NCI-H460 (cell line): ENCODE measurements around the gene NT5DC2. TPM values are rescaled to one million over a fixed set of nuclear protein-coding genes. Genes with fewer than 3 reads are reported as not detected.

Experiments
- DNase-seq: peaks from one replicate; pipeline ENCODE4 v3.0.0-alpha.2; 2016; ENCODE audit warnings: low read depth; ENCODE audit errors: extremely low read depth
- total RNA-seq: library from RNA; depleted of rRNA; stranded (reverse); fragments of >200 nt; shearing (Covaris generic); gene quantifications from 2 replicates; pipeline ENCODE4 v1.2.3, GENCODE V29; 2014

The NT5DC2 gene
- total RNA-seq, 1 experiment from 2014 or later: 25.0 TPM

- no peak for DNase-seq
Observed at GRCh38 chr3:52513281-52513680, 20.4 kb downstream of the NT5DC2 start.

GRCh38 chr3:52512727-52513126, 20.9 kb downstream of the NT5DC2 start:
- DNase-seq: no peak

DNA sequence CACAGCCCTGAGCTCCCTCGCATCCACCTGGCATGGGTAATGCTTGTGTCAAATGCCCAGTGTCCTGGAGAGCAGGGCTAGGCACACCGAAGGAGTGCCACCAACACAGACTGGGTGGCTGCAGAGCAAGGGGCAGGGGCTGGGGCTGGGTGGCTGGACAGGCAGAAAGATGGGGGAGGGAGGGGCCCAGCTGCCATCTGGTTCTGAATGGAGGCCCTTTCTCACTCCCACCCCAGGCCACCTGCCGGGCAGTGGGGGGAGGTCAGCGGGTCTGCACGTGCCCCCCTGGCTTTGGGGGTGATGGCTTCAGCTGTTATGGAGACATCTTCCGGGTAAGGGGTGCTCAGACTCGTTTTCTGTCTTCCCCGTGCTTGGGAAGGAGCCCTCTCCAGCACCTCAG, 21.6 kb downstream of the NT5DC2 start:
- DNase-seq: no peak

DNA sequence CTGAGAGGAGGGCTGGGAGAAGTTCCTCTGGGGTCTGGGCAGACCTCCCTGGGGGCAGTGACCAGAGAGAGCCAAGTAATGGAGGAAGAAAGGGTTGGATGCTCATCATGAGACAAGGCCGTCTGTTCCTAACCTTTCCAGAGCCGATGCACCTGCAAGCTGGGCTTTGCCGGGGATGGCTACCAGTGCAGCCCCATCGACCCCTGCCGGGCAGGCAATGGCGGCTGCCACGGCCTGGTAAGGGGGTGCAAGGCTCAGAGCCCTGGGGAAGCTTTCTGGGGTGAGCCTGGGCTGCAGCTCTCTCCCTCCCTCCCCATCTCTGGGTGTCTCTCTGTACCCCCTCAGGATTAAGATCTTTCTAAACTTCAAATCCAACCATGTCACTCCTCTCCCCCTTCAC, 22.1 kb downstream of the NT5DC2 start:
- DNase-seq: no peak

DNA sequence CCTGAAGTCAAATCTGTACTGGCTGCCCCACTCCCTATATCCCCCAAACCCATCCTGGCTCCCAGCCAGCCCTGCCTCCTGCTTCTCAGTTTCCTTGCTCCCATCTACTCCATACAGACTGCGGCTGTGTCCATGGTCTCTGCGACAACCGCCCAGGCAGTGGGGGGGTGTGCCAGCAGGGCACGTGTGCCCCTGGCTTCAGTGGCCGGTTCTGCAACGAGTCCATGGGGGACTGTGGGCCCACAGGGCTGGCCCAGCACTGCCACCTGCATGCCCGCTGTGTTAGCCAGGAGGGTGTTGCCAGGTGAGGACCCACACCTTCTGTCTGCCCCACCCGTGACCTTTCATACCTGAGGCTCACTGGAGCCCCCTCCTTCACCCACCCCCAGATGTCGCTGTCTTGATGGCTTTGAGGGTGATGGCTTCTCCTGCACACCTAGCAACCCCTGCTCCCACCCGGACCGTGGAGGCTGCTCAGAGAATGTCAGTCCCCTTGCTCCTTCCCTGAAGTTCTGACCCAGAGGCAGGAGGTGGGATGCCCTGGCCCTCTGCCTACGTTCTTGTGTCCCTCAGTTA, 23.8 kb downstream of the NT5DC2 start:
- DNase-seq: no peak

GRCh38 chr3:52507359-52507758, 26.3 kb downstream of the NT5DC2 start:
- no peak for DNase-seq

GRCh38 chr3:52506266-52506966, 27.2 kb downstream of the NT5DC2 start:
- DNase-seq: no peak

- DNase-seq: no peak
Observed at GRCh38 chr3:52504977-52505376, 28.7 kb downstream of the NT5DC2 start.

DNA sequence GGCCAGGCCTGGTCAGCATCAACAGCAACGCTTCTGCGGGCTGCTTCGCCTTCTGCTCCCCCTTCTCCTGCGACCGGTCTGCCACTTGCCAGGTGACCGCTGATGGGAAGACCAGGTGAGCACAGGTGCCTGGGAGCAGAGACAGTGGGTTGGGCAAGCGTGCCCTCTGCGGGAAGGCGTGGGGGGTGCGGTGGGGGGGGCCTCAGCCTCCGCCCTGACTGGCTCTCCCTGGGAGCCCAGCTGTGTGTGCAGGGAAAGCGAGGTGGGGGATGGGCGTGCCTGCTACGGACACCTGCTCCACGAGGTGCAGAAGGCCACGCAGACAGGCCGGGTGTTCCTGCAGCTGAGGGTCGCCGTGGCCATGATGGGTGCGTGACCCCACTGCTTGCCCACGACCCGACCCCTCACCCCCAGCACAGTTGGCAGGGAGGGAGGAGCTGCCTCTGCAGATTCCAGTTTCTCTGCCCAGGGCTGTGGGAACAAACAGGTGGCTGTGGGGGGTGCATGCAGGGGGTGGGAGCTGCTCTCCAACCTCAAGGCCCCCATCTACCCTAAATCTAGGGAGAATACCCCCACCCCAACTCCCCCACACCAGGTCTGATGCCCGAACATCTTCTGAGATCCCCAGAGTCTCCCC, 29.8 kb downstream of the NT5DC2 start:
- DNase-seq: no peak

DNA sequence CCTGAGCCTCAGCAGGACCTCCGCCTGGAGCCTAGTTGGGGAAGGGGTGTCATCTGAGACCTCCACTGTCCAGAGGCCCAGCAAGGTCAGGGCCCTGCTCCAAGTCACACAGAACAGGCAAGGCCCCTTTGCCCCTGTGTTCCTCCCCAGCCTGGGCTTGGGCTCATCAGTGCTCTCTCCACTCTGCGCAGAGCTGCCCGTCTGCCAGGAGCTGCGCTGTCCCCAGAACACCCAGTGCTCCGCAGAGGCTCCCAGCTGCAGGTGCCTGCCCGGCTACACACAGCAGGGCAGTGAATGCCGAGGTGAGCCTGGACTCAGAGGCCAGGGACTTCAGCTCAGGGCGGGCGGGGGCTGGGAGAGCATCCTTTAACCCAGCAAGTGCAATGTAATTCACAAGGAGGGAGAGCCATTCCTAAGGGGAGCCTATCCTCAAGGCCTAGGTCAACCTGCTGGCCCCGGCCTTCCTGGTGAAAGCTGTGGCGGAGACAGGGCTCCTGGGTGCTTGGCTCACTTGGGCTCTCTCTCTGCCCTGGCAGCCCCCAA, 30.8 kb downstream of the NT5DC2 start:
- no peak for DNase-seq

DNA sequence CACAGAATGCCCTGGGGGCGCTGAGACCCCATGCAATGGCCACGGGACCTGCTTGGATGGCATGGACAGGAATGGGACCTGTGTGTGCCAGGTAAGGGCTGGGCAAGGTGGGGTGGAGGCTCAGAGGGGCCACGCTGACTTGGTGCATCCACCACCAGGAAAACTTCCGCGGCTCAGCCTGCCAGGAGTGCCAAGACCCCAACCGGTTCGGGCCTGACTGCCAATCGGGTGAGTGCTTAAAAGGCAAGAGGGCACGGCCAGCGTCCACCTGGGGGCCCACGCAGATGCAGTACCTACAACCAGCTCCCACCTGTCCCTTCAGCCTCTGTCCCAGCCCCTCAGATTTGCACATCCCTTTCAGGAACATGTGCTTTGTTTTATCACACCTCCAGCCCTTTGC, 31.7 kb downstream of the NT5DC2 start:
- no peak for DNase-seq

DNA sequence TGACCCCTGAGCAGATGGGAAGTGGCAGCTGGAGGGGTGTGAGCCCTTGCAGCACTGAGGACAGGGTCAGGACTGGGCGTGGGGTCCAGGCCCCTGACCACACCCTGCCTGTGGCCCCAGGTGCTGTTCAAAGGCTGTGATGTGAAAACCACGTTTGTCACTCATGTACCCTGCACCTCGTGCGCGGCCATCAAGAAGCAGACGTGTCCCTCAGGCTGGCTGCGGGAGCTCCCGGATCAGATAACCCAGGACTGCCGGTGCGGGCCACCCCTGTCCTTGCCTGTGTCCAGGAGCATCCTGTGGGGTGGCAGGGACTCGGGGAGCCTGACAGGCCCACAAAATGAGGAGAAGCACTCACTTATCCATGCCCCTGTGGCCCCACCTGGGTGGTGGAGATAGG, 32.6 kb downstream of the NT5DC2 start:
- DNase-seq: no peak

- DNase-seq: no peak
Observed at GRCh38 chr3:52498137-52499054, 35.3 kb downstream of the NT5DC2 start.

DNA sequence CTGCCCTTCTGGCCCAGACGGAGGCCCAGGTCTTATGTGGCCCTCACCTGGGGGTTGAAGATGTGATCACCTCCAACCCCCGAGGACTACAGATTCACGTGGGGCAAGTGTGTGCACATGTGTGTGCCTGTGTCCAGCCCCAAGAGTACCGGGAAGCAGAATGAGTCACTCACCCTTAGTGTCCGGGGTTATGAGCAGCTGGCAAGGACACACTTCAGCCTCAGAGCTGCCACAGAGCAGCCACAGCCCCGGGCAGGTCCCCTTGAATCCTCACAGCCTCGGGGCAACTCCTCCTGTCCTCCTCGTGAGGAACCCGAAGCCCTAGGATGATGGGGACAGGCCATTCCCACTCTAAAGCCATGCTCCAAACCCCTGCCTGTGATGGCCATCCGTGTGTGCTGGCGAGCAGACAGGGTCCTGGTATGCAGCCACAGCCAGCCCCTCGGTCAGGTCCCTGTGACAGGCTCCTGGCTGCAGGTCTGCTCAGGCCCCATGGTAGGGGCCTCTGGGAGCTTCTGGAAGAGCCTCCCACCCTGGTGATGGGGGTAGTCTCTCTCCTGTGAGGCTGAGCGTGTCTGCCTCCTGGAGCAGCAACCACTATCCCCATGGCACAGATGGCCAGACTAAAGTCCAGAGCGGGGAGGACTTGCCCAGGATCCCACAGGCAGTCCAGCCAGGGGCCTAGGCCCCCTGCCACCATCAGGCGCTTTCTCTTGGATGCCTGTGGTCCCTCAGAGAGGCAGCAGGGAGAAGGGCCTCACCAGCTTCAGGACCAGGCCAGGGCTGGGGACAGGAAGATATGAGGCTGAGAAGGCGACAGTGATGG, 37.7 kb downstream of the NT5DC2 start:
- DNase-seq: no peak

DNA sequence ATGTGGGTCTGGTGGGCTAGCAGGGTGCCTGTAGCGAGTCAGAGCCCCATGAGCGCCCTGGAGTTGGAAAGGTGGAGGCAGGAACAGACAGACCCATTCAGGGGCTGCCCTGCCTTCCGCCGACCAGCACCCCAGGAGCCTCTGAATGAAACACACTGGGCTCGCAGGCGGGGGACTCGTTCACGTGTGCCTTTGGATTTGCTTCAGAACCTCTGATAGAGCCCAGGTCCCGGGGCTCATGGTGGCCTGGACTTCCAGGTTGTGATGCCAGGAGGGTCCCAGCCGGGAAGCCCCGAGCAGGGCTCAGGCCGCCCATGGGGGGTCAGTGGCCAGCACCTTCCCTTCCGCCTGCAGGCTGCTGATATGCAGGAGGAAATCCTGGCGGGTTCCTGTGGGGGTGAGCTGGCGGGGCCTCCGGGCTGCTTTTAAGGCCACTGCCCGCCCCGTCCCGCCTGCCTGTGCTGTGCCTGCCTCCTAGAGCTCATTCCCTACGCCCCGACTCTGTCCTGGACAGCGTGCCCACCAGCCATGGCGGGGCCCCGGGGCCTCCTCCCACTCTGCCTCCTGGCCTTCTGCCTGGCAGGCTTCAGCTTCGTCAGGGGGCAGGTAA, 38.7 kb downstream of the NT5DC2 start, which contains the start of gene STAB1:
TSS of gene STAB1 (plus strand) at position 453 of the 610 bp plus-strand sequence. CDS start at position 529, 76 bp downstream.
- no peak for DNase-seq

- DNase-seq: no peak
Observed at GRCh38 chr3:52494445-52494844, 39.2 kb downstream of the NT5DC2 start.

GRCh38 chr3:52493232-52494017, 40.2 kb downstream of the NT5DC2 start:
- DNase-seq: no peak

GRCh38 chr3:52492059-52492458, 41.6 kb downstream of the NT5DC2 start:
- no peak for DNase-seq
